Pericardium fibroblast (primary cell): ENCODE data around the gene MOAP1. TPM values are rescaled to one million over a fixed set of nuclear protein-coding genes. Genes with fewer than 3 reads are reported as not detected.

ENCODE experiments used
- total RNA-seq: library from RNA; depleted of rRNA; stranded (reverse); fragments of >200 nt; gene quantifications from 2 replicates; pipeline ENCODE4 v1.2.3, GENCODE V29; 2015

Gene MOAP1, protein sequence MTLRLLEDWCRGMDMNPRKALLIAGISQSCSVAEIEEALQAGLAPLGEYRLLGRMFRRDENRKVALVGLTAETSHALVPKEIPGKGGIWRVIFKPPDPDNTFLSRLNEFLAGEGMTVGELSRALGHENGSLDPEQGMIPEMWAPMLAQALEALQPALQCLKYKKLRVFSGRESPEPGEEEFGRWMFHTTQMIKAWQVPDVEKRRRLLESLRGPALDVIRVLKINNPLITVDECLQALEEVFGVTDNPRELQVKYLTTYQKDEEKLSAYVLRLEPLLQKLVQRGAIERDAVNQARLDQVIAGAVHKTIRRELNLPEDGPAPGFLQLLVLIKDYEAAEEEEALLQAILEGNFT
- 6.6 and 14.2 TPM in 2 replicates for total RNA-seq

DNA sequence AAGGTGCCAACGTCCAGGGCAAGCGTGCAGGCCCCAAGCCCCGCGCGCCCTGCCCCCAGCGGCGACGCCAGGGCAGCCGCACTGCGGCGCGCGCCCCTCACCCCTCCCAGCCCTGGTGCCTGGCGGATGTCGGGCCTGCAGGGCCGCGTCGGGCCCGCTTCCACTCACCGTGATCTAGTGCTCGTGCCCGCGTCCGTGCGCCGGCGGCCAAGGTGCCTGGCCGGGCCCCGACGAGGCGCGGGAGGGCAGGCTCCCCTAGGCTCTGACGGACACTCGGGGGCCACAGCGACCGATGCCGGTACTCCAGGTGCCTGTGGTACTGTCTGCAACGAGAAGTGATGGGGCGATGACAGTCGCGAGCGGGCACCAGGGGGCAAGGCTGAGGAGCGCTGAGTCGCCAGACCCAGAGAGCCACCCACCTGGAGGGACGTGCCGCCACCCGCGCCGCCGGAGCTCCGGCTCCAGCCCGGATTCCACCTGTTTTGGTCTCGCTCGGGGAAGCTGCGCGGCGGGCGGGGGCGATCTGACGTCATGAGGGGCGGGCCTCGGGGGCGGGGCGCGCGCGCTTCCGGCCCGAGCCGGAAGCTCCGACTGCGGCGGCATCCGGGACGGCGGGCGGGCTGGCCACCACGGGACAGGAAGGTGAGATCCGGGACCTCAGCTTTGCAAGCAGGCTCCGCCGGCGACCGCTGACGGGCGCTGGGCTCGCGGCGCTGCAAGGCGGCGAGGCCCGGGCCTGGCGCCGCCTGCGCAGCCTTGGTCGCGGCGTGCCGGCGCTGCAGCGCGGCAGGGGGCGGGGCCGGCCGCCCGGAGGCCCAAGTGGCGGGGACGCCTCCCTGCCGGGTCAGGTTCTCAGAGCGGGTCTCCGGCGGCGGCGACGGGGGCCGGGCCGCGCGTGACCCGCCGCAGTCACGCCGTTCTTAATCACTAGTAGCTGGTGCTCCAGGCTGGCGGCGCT, at the start of gene MOAP1, which contains the start of gene LYSET:
MOAP1 (minus strand) TSS at position 507 of the 958 bp plus-strand sequence. CDS start 655 bp downstream, outside the sequence.
LYSET (plus strand) TSS at position 927 of the 958 bp plus-strand sequence. CDS start 89 bp downstream, outside the sequence.

DNA sequence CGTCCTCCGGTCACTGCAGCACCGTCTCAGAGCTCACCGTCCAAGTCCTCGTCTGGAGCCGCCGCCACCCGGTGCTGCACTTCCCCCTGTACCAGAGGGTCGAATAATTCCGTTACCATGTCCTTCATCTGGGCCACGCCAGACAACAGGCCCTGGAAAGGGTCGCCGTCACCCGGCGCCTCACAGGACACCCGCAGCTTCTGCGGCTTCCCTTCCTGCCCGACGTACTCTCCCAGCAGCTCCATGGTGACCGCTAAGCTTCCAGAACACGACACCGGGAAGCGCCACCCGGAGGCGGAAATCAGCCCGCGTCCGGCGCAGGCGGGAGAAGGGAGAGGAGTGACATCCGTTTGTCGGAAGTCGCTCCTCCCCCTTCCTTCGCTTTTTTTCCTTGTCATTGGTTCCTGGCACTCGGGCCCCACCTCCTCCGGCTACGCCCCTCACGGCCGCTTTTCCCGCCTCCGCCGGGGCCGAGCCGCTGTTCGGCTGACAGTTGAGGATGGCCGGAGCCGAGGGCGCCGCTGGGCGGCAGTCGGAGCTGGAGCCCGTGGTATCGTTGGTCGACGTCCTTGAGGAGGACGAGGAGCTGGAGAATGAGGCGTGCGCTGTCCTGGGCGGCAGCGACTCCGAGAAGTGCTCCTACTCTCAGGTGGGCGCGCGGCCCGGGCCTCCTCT, 22.2 kb upstream of the MOAP1 start, which contains the start of the genes GON7 and UBR7:
GON7 (minus strand) TSS at position 273 of the 675 bp plus-strand sequence; CDS start at position 245, 28 bp downstream.
UBR7 (plus strand) TSS at position 464 of the 675 bp plus-strand sequence; CDS start at position 500, 36 bp downstream.

Other genes starting within 250 kb of the MOAP1 start
- gene ITPK1, start 69.0 kb downstream of the MOAP1 start, total RNA-seq: 30.7 and 56.9 TPM in 2 replicates
- 3.8 and 5.4 TPM in 2 replicates for gene LYSET, start 420 bp upstream of the MOAP1 start, total RNA-seq
- gene GON7, start 22.2 kb upstream of the MOAP1 start, total RNA-seq: 3.3 and 9.9 TPM in 2 replicates
- gene UBR7, start 22.4 kb upstream of the MOAP1 start, total RNA-seq: 11.7 and 18.8 TPM in 2 replicates
- 10.6 and 12.3 TPM in 2 replicates for gene BTBD7, start 148.1 kb upstream of the MOAP1 start, total RNA-seq
- not detected in 2 replicates for gene COX8C, start 162.3 kb upstream of the MOAP1 start, total RNA-seq
- gene UNC79, start 246.0 kb upstream of the MOAP1 start, total RNA-seq: under 0.01 and 0.34 TPM in 2 replicates